Measurements from ENCODE around the gene USP40.
"Not testable (repeated sequence)": the region's sequence is repeated elsewhere in the genome, so short reads cannot be mapped to it uniquely, and the experiment has no call there.

Gene USP40

GRCh38 chr2:233600386-233600785, 33.8 kb upstream of the USP40 start:
- no peaks in the 10 kb centered on the region for H3K36me3 ChIP-seq
- no peak overlapping the region for H3K4me3 ChIP-seq (ENCODE audit: low read depth, low read length)
- H3K9me3 ChIP-seq (ENCODE audit: severe bottlenecking) = no peaks in the 10 kb centered on the region
- TF ChIP-seq, protein P1, sequence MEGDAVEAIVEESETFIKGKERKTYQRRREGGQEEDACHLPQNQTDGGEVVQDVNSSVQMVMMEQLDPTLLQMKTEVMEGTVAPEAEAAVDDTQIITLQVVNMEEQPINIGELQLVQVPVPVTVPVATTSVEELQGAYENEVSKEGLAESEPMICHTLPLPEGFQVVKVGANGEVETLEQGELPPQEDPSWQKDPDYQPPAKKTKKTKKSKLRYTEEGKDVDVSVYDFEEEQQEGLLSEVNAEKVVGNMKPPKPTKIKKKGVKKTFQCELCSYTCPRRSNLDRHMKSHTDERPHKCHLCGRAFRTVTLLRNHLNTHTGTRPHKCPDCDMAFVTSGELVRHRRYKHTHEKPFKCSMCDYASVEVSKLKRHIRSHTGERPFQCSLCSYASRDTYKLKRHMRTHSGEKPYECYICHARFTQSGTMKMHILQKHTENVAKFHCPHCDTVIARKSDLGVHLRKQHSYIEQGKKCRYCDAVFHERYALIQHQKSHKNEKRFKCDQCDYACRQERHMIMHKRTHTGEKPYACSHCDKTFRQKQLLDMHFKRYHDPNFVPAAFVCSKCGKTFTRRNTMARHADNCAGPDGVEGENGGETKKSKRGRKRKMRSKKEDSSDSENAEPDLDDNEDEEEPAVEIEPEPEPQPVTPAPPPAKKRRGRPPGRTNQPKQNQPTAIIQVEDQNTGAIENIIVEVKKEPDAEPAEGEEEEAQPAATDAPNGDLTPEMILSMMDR (IDR thresholded peaks at IDR 0.05; ENCODE audit: low read depth, low read length) = no peak
- DNase-seq = no peak
- no peaks in the 10 kb centered on the region for H3K27me3 ChIP-seq (ENCODE audit: insufficient read depth, low read depth, severe bottlenecking)
- H3K27ac ChIP-seq = no peak overlapping the region

DNA sequence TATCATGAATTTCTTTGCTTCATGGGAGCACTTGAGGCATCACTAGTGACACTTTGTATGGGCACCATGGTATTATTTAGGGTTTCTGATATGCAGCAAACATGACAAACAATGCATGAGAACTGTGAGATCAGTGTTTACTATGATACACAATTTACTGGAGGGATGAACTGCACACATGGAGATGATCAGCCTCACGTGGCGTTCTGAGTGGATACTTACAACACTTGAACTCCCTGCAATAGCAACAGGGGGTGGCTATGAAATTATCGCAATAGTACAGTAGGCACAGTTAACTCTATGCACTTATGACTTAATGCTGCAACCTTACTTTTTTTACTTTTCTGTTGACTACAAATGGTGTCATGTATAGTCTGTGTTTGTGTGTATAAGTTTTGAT, 32.4 kb upstream of the USP40 start:
- Histone ChIP-seq H3K9me3 (ENCODE audit: severe bottlenecking) (no peaks in the 10 kb centered on the region), H3K4me3 (ENCODE audit: low read depth, low read length) (no peak overlapping the region), H3K27ac (no peak overlapping the region), H3K36me3 (no peaks in the 10 kb centered on the region), H3K27me3 (ENCODE audit: insufficient read depth, low read depth, severe bottlenecking) (no peaks in the 10 kb centered on the region)
- DNase-seq = no peak
- TF ChIP-seq, protein P1 (IDR thresholded peaks at IDR 0.05; ENCODE audit: low read depth, low read length) = no peak

DNA sequence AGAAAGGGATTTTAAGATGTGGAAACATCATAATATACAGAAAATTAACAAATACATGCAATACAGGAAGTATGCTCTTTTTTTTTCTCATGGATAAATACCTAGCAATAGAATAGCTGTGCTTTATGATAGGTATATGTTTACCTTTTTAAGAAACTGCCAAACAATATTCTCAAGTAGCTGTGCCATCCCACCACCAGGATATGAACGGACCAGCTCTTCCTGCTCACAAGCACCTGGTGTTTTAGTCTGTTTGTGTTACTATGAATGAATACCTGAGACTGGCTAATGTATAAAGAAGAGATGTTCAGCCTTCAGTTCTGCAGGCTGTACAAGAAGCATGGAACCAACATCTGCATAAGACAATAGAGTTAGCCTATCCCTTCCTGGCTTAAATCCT, 30.9 kb upstream of the USP40 start:
- Histone ChIP-seq H3K36me3 (no peaks in the 10 kb centered on the region), H3K9me3 (ENCODE audit: severe bottlenecking) (no peaks in the 10 kb centered on the region), H3K27ac (no peak overlapping the region), H3K27me3 (ENCODE audit: insufficient read depth, low read depth, severe bottlenecking) (no peaks in the 10 kb centered on the region), H3K4me3 (ENCODE audit: low read depth, low read length) (no peak overlapping the region)
- TF ChIP-seq, protein P1 (IDR thresholded peaks at IDR 0.05; ENCODE audit: low read depth, low read length) = no peak
- no peak for DNase-seq

- no peak for DNase-seq
These were observed 26.6 kb upstream of the USP40 start for GRCh38 chr2:233593201-233593600.

DNA sequence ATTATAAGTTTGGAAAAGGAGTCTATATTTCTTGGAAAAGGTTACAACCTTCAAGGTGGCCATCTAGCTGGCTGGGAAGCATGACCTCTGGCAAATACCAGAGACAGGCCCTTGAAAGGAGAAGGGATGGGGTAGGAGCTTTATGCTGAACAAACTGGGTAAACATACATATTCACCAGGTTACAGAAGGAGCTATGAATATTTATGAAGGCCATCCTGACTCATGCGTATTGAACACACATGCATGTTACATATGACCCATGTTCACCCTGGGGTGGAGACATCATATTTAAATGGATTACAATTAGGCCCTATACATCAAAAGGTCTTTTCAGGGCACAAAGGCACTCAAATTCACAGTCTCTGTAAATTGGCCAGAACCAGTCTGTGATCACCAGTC, 26.1 kb upstream of the USP40 start:
- DNase-seq; H3K27ac ChIP-seq; H3K36me3 ChIP-seq; H3K4me3 ChIP-seq (ENCODE audit: low read depth, low read length); H3K9me3 ChIP-seq (ENCODE audit: severe bottlenecking); H3K27me3 ChIP-seq (ENCODE audit: insufficient read depth, low read depth, severe bottlenecking): not testable (repeated sequence)

More at GRCh38 chr2:233593201-233593600, 26.6 kb upstream of the USP40 start:
- Histone ChIP-seq H3K4me3 (ENCODE audit: low read depth, low read length) (no peak overlapping the region), H3K36me3 (no peaks in the 10 kb centered on the region), H3K9me3 (ENCODE audit: severe bottlenecking) (no peaks in the 10 kb centered on the region), H3K27me3 (ENCODE audit: insufficient read depth, low read depth, severe bottlenecking) (no peaks in the 10 kb centered on the region), H3K27ac (no peak overlapping the region)
- TF ChIP-seq, protein P1 (IDR thresholded peaks at IDR 0.05; ENCODE audit: low read depth, low read length) = no peak

DNA sequence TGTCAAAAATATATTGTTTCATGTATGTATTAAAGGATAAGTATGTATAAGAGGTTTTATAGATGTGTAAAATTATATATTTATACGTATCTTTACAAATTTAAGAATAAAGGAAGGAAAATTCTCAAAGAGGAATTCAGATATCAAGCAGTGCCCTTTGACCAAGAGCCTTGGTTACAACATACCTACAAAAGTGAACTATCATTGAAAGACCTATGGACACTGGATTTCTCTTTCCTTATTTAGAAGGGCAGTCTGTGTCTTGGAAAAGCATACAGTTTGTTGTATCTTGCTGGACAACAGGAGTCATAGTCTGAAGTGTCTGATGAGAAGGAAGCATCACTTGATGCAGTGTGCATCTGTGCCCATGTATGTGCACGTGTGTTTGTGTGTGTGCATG, 21.8 kb upstream of the USP40 start:
- no peaks in the 10 kb centered on the region for H3K27me3 ChIP-seq (ENCODE audit: insufficient read depth, low read depth, severe bottlenecking)
- no peak for DNase-seq
- no peak overlapping the region for H3K4me3 ChIP-seq (ENCODE audit: low read depth, low read length)
- H3K36me3 ChIP-seq = no peaks in the 10 kb centered on the region
- no peak overlapping the region for H3K27ac ChIP-seq
- H3K9me3 ChIP-seq (ENCODE audit: severe bottlenecking) = no peaks in the 10 kb centered on the region
- TF ChIP-seq, protein P1 (IDR thresholded peaks at IDR 0.05; ENCODE audit: low read depth, low read length) = no peak

Data from WERI-Rb-1 (cell line).